Measurements from ENCODE around the gene SLC35E1. TPM values are rescaled to one million over a fixed set of nuclear protein-coding genes. Genes with fewer than 3 reads are reported as not detected.

SLC35E1 gene
- total RNA-seq, 1 experiment from 2014 or later, result 35.8 TPM

DNA sequence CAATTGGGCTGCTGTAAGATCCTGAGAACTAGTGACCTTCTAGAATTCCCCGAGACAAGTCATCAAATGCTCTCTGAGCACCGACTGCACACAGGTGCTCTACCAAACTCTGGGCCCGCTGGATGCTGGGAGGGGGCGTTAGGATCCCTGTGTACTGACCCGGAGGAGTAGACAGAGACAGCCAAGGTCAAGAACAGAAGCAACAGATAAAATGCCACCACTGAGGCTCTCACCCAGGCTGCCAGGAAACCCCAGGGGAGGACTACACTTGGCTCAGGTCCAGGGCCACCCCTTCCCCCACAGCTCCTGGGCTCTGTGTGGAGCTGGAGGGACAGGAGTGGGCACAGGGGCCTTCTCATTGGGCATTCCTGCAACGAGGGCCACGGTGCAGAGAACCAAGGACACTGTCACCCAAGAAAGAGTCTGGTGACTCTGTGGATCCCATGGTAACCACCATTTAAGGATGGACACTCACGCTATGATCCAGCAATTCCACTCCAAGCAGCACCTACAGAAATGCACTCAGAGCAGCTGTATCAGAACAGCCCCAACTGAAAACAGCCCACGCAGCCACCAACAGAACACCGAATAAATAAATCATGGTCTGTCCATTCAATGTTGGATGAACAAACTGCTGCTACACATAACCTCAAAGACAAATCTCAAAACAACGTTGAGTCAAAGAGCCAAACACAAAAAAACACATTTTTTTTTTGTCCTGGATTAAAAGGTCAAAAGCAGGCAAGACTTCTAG lies 16.8 kb upstream of the SLC35E1 start:
- no peaks in the 10 kb centered on the region for H3K27me3 Mint-ChIP-seq (ENCODE audit: low read depth)
- Histone ChIP-seq H3K27me3 (ENCODE audit: insufficient read depth, low read length) (no peaks in the 10 kb centered on the region), H3K79me2 (ENCODE audit: insufficient read depth, low read length) (peaks cover 22% of the 10 kb centered on the region; the same call in 1 of the 2 replicates), H3K56ac (ENCODE audit: insufficient read length, low read depth, low read length) (no peak overlapping the region), H3K14ac (ENCODE audit: insufficient read depth, low read length) (no peak overlapping the region; the same call in 1 of the 2 replicates), H3K4me1 (ENCODE audit: insufficient read depth, low read length) (peaks cover 20% of the 10 kb centered on the region), H2BK12ac (ENCODE audit: insufficient read length, low read depth, low read length) (no peak overlapping the region), H3K9ac (ENCODE audit: extremely low read depth, insufficient read length, low read length) (no peak overlapping the region), H2BK120ac (ENCODE audit: low read depth, low read length, poor library complexity, severe bottlenecking) (no peak overlapping the region), H2BK15ac (ENCODE audit: low read depth, low read length) (no peak overlapping the region), H2BK5ac (ENCODE audit: insufficient read length, low read length) (no peak overlapping the region), H3K18ac (ENCODE audit: insufficient read length, low read depth, low read length) (no peak overlapping the region), H3K4ac (ENCODE audit: low read depth, low read length) (no peak overlapping the region), H3K23ac (ENCODE audit: insufficient read length, low read depth, low read length) (no peak overlapping the region), H3K79me1 (ENCODE audit: insufficient read depth, low read depth, low read length, poor library complexity, severe bottlenecking) (peaks cover 6% of the 10 kb centered on the region), H3K27ac (ENCODE audit: insufficient read length, low read depth, low read length) (no peak overlapping the region), H2BK20ac (ENCODE audit: low read depth, low read length, poor library complexity, severe bottlenecking) (no peak overlapping the region), H2AK5ac (ENCODE audit: insufficient read length, low read length) (no peak overlapping the region), H4K5ac (ENCODE audit: insufficient read length, low read depth, low read length) (no peak overlapping the region), H4K20me1 (ENCODE audit: control insufficient read depth, insufficient read depth, insufficient read length) (no peaks in the 10 kb centered on the region), H3K23me2 (ENCODE audit: insufficient read length, low read depth, low read length, poor library complexity, severe bottlenecking) (no peaks in the 10 kb centered on the region), H3K9me3 (ENCODE audit: control insufficient read depth, low read depth, low read length) (no peaks in the 10 kb centered on the region), H4K91ac (ENCODE audit: insufficient read length, low read depth, low read length) (no peak overlapping the region), H4K8ac (replicated peaks; ENCODE audit: insufficient read length, low read depth, low read length) (no peak overlapping the region), H3T11ph (ENCODE audit: low read length) (no peak overlapping the region), H2AFZ (ENCODE audit: low read length) (no peak overlapping the region), H3K4me2 (ENCODE audit: insufficient read depth, insufficient read length, low read length) (no peak overlapping the region)
- TF ChIP-seq, protein P1, sequence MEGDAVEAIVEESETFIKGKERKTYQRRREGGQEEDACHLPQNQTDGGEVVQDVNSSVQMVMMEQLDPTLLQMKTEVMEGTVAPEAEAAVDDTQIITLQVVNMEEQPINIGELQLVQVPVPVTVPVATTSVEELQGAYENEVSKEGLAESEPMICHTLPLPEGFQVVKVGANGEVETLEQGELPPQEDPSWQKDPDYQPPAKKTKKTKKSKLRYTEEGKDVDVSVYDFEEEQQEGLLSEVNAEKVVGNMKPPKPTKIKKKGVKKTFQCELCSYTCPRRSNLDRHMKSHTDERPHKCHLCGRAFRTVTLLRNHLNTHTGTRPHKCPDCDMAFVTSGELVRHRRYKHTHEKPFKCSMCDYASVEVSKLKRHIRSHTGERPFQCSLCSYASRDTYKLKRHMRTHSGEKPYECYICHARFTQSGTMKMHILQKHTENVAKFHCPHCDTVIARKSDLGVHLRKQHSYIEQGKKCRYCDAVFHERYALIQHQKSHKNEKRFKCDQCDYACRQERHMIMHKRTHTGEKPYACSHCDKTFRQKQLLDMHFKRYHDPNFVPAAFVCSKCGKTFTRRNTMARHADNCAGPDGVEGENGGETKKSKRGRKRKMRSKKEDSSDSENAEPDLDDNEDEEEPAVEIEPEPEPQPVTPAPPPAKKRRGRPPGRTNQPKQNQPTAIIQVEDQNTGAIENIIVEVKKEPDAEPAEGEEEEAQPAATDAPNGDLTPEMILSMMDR (conservative IDR thresholded peaks at IDR 0.05), result no peak
- DNase-seq, result no peak
- no CpG with 5 or more reads among the region's 11 CpGs for WGBS (ENCODE audit: extremely low coverage, insufficient read length, low lambda C conversion rate)
- H3K4me1 Mint-ChIP-seq, result peaks cover 66 to 76% of the 10 kb centered on the region in 2 experiments
- no peak overlapping the region for H3K4me3 Mint-ChIP-seq
- H3K36me3 Mint-ChIP-seq (ENCODE audit: insufficient read depth in 1 of 3, low read depth in 3 of 3), result peaks cover 0 to 4% (median 0%) of the 10 kb centered on the region in 3 experiments; a peak in 2 of 7 replicates
- H3K9me3 Mint-ChIP-seq, result no peaks in the 10 kb centered on the region
- no peak overlapping the region; a peak in 1 of 7 replicates for H3K27ac Mint-ChIP-seq
